ACC112 (cell line): ENCODE results near the gene BTBD7.

Source experiments
- H2AFZ ChIP-seq: fragments of 200-600 bp; sonication (generic); one replicate; pipeline ENCODE4 v1.6.0; 2017; ENCODE audit warnings: antibody characterized with exemption, low read length; ENCODE audit not compliant: unreplicated experiment
- H3K27ac ChIP-seq: fragments of 200-600 bp; sonication (generic); 2 replicates; pipeline ENCODE4 v1.5.1; 2014; ENCODE audit warnings: low read depth, mild to moderate bottlenecking, antibody characterized with exemption, low read length, moderate library complexity
- H3K27me3 ChIP-seq: fragments of 200-600 bp; sonication (generic); 2 replicates; pipeline ENCODE4 v1.6.1; 2014; ENCODE audit warnings: mild to moderate bottlenecking, antibody characterized with exemption, low read length, moderate library complexity, mixed read lengths; ENCODE audit not compliant: insufficient read depth
- H3K36me3 ChIP-seq: fragments of 200-600 bp; sonication (generic); 2 replicates; pipeline ENCODE4 v1.6.1; 2016; ENCODE audit warnings: mild to moderate bottlenecking, antibody characterized with exemption, low read length, moderate library complexity, mixed read lengths; ENCODE audit not compliant: insufficient read depth
- H3K4me1 ChIP-seq: fragments of 200-600 bp; sonication (generic); one replicate; pipeline ENCODE4 v1.6.1; 2016; ENCODE audit warnings: low read length, mixed read lengths; ENCODE audit not compliant: insufficient read depth, unreplicated experiment, control insufficient read depth
- H3K4me3 ChIP-seq: fragments of 200-600 bp; sonication (generic); 2 replicates; pipeline ENCODE4 v1.5.1; 2014; ENCODE audit warnings: mild to moderate bottlenecking, low read depth, low read length
- H3K79me2 ChIP-seq: fragments of 200-600 bp; sonication (generic); one replicate; pipeline ENCODE4 v1.6.0; 2016; ENCODE audit warnings: low read length; ENCODE audit not compliant: control insufficient read depth, unreplicated experiment, insufficient read depth

The BTBD7 gene

DNA sequence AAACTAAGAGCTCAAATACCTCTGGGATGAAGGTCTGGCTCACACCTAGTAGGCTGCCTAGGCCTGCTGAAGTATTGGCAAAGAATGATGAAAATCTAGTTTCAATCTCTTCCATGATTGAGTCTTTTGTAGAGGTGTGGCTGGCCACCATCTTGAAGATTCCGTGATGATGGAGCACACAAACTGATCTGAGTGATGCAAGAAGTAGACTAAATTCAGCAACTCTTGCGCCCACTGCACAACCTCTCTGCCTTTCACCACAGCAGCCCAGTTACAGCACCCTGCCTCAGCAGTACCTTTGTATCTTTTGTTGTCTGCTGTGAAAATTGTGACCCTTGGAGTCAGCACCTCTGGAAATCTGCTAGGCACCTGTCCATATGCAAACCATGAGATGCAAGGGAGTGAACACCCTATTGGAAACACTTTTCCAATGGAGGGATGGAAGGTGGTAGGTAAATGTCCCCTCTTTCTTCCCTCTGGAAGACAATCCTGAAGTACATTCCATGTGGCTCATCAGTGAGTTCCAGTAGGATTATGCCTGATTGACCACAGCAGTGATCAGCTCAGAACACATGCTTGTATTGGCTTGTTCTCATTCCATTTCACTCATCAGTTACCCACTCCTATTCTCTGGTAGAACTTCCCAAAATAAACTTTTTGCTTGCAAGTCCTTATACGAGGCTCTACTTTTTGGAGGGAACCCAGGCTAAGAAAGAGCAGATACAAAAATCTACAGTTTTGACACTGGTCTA lies 58.6 kb downstream of the BTBD7 start:
- Histone ChIP-seq H2AFZ (no peak overlapping the region), H3K4me1 (peaks cover 8% of the 10 kb centered on the region), H3K4me3 (no peak overlapping the region), H3K27me3 (no peaks in the 10 kb centered on the region), H3K36me3 (no peaks in the 10 kb centered on the region; the same call in 1 of the 2 replicates), H3K27ac (no peak overlapping the region), H3K79me2 (peaks cover 7% of the 10 kb centered on the region)

DNA sequence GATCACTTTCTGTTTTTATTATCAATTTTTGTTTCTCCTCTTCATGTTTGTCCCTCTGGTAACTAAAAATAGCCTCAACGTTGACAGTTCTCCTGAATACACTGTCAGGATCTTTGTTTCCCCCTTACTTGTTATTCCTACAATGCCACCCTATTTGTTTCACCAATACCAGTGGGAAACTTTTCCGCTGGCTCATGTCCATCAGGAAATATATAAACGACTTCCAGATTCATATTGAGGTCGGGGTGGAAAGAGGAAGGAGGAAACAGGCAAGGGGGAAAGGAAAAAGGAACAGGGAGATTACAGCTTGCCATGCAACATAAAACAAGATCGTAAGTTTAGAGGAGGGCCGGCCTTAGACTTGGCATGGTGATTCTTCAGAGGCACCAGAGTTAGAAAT lies 61.7 kb downstream of the BTBD7 start:
- H3K79me2 ChIP-seq: peaks cover 5% of the 10 kb centered on the region
- H3K36me3 ChIP-seq: no peaks in the 10 kb centered on the region; the same call in 1 of the 2 replicates
- no peak overlapping the region for H3K27ac ChIP-seq
- no peaks in the 10 kb centered on the region for H3K27me3 ChIP-seq
- peaks cover 12% of the 10 kb centered on the region for H3K4me1 ChIP-seq
- no peak overlapping the region for H2AFZ ChIP-seq
- H3K4me3 ChIP-seq: no peak overlapping the region

DNA sequence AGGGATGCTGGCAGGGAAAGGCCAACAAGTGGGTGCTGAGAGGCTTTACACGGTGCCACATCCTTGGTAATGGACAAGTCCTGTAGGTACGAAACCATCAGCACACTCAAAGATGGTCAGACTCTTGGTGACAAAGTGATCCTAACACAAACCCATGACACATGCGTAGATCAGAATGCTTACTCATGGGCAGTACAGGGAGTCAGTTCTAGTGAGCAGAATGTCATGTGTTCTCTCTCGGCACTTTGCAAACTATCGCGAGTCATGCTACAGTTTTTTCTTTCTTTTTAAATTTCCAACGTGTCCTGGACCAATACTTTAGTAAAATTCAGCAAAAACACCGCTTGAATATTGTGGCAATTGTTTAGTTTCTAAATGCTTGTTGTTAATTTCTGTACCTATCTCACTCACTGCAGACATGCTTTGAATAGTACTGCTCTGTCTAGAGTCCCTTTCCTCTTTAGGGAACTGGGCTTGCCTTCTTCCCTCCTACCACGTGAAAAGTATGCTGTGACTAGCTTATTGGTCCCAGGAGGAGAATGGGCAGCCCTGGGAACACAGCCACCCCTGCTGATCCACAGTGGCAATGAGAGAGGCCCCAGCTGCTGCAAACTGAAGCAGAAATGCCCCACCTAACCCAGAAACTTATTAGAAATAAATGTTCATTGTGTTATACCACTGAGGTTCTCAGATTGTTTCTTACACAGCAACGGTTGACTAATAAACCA lies 63.3 kb downstream of the BTBD7 start:
- peak overlapping the region; percentile 47 for H3K4me3 ChIP-seq
- H3K27ac ChIP-seq: peak overlapping the region; percentile 81
- H2AFZ ChIP-seq: no peak overlapping the region
- H3K79me2 ChIP-seq: peaks cover 5% of the 10 kb centered on the region
- no peaks in the 10 kb centered on the region for H3K27me3 ChIP-seq
- no peaks in the 10 kb centered on the region; the same call in 1 of the 2 replicates for H3K36me3 ChIP-seq
- peaks cover 12% of the 10 kb centered on the region for H3K4me1 ChIP-seq

DNA sequence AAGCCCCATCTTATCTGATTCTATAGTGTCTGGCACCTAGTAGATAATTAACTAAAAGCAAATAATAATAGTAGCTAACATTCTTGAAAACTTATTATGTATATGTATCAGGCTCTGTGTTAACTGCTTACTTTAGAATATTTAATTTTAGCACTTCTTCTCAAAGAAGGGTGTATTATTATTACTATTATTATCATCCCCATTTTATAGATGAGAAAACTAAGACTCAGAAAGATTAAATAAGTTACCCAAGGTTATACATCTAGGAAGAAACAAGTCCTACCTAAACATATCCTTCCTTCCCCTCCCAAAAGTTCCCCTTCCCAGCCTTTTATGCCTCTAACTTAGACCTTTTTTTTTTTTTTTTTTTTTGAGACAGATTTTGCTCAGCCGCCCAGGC lies 64.4 kb downstream of the BTBD7 start:
- Histone ChIP-seq H2AFZ (no peak overlapping the region), H3K27ac (no peak overlapping the region), H3K27me3 (no peaks in the 10 kb centered on the region), H3K4me3 (no peak overlapping the region), H3K79me2 (peaks cover 4% of the 10 kb centered on the region), H3K4me1 (peaks cover 19% of the 10 kb centered on the region), H3K36me3 (peaks cover 5% of the 10 kb centered on the region; the same call in 1 of the 2 replicates)

DNA sequence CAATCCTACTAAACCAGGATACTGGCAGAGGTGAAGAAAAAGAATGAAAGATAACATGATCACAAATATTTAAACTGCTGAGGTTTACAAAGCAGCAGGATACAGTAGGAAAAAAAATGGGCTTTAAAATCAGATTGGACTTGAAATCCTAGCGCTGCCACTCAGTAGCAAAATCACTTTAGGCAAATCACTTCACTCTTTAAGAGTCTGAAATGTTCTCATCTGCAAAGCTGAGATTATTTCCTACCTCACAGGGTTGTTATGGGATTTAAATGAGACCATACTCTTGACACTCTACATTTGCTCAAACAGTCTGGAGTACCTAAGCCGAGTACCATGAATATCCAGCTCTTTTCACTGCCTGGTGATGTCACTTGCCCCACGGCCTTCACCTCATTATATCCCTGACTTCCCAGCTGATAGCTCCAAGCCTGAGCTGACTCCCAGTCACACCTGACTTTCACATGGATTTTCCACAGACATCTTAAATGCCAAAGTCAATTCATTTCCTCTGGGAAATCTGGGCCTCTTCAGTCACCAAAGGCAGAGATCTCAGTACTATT lies 65.6 kb downstream of the BTBD7 start:
- H2AFZ ChIP-seq: no peak overlapping the region
- H3K36me3 ChIP-seq: peaks cover 10% of the 10 kb centered on the region; the same call in 1 of the 2 replicates
- H3K79me2 ChIP-seq: peaks cover 4% of the 10 kb centered on the region
- H3K4me3 ChIP-seq: no peak overlapping the region
- H3K4me1 ChIP-seq: peaks cover 21% of the 10 kb centered on the region
- H3K27ac ChIP-seq: no peak overlapping the region
- no peaks in the 10 kb centered on the region for H3K27me3 ChIP-seq

DNA sequence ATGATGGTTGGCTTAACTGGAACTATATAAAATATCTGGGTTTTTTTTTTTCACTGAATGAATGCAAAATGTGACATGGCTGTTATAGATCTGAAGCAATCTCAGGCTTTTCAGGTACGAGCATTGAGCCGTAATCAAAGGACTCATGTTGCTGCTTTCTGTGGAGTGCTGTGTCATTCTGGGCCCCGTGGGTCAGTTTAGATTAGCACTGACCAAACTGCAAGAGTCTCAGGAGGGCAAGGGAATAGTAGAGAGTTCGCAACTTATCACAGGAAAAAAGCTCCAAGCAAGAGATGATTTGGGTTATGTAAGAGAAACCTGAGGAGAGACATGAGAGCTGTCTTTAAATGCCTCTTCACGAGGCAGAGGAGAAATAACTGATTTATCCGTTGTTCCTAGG lies 66.7 kb downstream of the BTBD7 start:
- peaks cover 21% of the 10 kb centered on the region for H3K4me1 ChIP-seq
- H3K79me2 ChIP-seq: peaks cover 4% of the 10 kb centered on the region
- H2AFZ ChIP-seq: no peak overlapping the region
- peaks cover 10% of the 10 kb centered on the region; the same call in 1 of the 2 replicates for H3K36me3 ChIP-seq
- H3K27ac ChIP-seq: no peak overlapping the region
- no peak overlapping the region for H3K4me3 ChIP-seq
- no peaks in the 10 kb centered on the region for H3K27me3 ChIP-seq

DNA sequence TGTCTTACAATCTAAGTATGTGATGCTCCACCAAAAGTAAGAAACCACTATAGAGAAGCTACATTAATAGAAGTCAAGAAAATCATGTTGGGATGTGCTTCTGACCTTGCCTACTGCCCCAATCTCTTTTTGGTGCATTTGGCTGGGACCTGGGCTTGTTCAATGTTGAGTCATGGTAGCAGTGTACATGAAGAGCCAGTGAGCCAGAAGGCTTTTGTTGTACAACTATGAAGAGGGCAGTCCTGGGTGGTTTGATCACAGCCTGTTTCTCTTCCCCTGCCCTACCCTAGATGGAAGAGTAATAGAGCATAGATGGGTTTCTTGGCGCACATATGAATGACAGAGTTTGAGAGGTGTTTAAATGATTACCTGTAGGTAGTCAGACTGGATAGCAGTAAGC lies 69.4 kb downstream of the BTBD7 start:
- Histone ChIP-seq H3K27me3 (no peaks in the 10 kb centered on the region), H3K27ac (no peak overlapping the region), H3K4me1 (peaks cover 21% of the 10 kb centered on the region), H3K79me2 (peaks cover 4% of the 10 kb centered on the region), H3K4me3 (no peak overlapping the region), H2AFZ (no peak overlapping the region), H3K36me3 (peaks cover 10% of the 10 kb centered on the region; the same call in 1 of the 2 replicates)

DNA sequence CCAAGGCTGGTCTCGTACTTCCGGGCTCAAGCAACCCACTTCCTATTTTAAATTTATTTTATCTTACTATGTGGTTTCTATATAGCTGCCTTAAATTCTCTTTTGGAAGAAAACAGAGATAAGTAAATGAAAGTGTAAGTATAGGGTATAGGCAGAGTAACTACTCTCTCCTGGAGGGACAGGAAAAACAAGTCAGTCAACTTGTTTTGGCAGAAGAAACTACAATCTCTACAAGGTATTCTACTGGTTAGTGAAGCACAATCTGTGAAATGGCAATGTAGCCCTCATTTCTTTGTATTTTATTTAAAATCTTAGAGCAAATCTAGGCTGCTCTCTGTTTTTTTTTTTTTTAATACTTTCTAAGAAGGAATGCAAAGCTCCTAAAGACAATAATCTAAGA lies 70.4 kb downstream of the BTBD7 start:
- no peak overlapping the region for H3K4me3 ChIP-seq

DNA sequence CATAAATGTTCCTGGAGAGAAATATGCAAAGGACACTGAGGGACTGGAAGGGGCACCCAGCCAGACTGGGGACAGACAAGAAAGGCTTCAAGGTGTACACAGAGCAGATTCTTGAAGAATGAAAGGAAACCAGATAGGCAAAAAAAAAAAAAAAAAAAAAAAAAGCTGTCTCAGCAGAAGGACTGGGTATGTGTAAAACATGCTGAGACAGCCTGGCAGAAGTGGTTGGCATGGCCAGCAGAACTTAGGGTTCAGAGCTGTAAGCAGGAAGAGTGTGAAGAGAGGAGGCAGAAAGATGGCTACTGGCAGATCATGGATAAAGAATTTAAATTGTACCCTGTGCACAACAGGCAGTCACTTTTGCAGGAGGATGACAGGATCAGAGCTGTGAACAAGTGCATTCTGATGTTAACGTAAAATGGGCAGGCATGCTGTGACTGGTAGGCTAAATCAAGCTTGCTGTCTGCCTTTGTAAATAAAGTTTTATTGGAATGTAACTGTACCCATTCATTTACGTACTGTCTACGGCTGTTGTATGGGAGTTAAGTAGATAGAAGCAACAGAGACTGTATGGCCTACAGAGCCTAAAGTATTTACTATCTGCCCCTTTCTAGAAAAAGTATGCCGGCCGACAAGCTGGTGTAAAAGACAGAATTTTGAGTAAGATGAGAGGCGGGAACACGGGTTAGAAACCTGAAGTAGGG lies 83.6 kb downstream of the BTBD7 start:
- Histone ChIP-seq H3K27ac (no peak overlapping the region), H3K79me2 (no peaks in the 10 kb centered on the region), H3K27me3 (no peaks in the 10 kb centered on the region), H2AFZ (no peak overlapping the region), H3K4me1 (peaks cover 3% of the 10 kb centered on the region), H3K36me3 (peaks cover 37% of the 10 kb centered on the region), H3K4me3 (no peak overlapping the region)

More for the DNA sequence above, 70.4 kb downstream of the BTBD7 start:
- Histone ChIP-seq H3K36me3 (peaks cover 14% of the 10 kb centered on the region), H2AFZ (no peak overlapping the region), H3K4me1 (peaks cover 21% of the 10 kb centered on the region), H3K79me2 (peaks cover 4% of the 10 kb centered on the region), H3K27me3 (no peaks in the 10 kb centered on the region), H3K27ac (no peak overlapping the region)

DNA sequence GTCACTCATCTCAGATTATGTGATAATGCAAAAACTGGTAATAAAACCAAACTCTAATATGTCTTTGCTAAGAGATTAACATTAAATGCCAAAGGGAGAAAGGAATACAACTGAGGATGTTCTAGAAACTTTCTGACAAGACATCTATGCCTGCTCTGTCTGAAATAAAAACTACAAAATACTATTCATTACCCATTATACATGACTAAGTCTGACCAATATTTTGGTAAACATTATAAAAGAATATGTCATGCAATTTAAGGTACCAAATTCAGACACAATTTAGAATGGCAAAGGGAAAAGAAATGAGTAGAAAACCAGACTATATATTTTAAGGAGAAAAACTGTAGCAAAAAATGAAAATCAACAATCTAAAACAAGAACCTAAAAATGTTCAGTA lies 86.3 kb downstream of the BTBD7 start:
- H3K36me3 ChIP-seq: peaks cover 28% of the 10 kb centered on the region
- no peaks in the 10 kb centered on the region for H3K79me2 ChIP-seq

More for the DNA sequence above, 86.3 kb downstream of the BTBD7 start:
- Histone ChIP-seq H3K4me3 (no peak overlapping the region), H3K27me3 (no peaks in the 10 kb centered on the region), H3K4me1 (peaks cover 3% of the 10 kb centered on the region), H3K27ac (no peak overlapping the region), H2AFZ (no peak overlapping the region)
